HepG2 (cell line): ENCODE results near the gene DLG2. TPM values are rescaled to one million over a fixed set of nuclear protein-coding genes. Genes with fewer than 3 reads are reported as not detected.

ENCODE experiments used
- AGO2 ChIP-seq: fragments of 200-400 bp; formaldehyde crosslinking; optimal IDR thresholded peaks from 2 replicates; pipeline ENCODE3; 2017; ENCODE audit warnings: mild to moderate bottlenecking, low read depth, low read length, moderate library complexity
- BCL6 ChIP-seq: IDR thresholded peaks from 2 replicates; pipeline ENCODE4 v1.6.1; 2016; ENCODE audit warnings: missing genetic modification reagents, missing compliant biosample characterization
- DPF2 ChIP-seq: sonication (generic); formaldehyde crosslinking; IDR thresholded peaks from 2 replicates; pipeline ENCODE4 v1.4.0; 2020; ENCODE audit warnings: mild to moderate bottlenecking, low read depth, missing genetic modification reagents, borderline replicate concordance
- EED ChIP-seq: sonication (generic); formaldehyde crosslinking; IDR thresholded peaks from 2 replicates; pipeline ENCODE4 v1.5.0; 2020; ENCODE audit warnings: mild to moderate bottlenecking, missing genetic modification reagents
- FOSL2 ChIP-seq: sonication (generic); formaldehyde crosslinking; IDR thresholded peaks from 2 replicates; pipeline ENCODE4 v1.4.0; 2020; ENCODE audit warnings: missing genetic modification reagents
- HOXA9 ChIP-seq: sonication (generic); formaldehyde crosslinking; IDR thresholded peaks from 2 replicates; pipeline ENCODE4 v1.8.1; 2022; ENCODE audit warnings: missing genetic modification reagents, mild to moderate bottlenecking, moderate library complexity, borderline replicate concordance
- KDM3A ChIP-seq: IDR thresholded peaks from 2 replicates; pipeline ENCODE4 v1.6.1; 2018; ENCODE audit warnings: low read depth, missing compliant biosample characterization
- LCORL ChIP-seq, 2 experiments: fragments of 450-650 bp in 1 of 2; sonication (generic) in 1 of 2; formaldehyde crosslinking in 1 of 2; IDR thresholded peaks; 2 replicates each; pipeline versions ENCODE4 v1.5.0 to v1.6.1; 2017 to 2020; ENCODE audit warnings: antibody characterized with exemption in 1 of 2, missing genetic modification reagents in 1 of 2
- MED1 ChIP-seq: sonication (generic); formaldehyde crosslinking; IDR thresholded peaks from 2 replicates; pipeline ENCODE4 v1.4.0; 2020; ENCODE audit warnings: missing genetic modification reagents
- PAXIP1 ChIP-seq: sonication (generic); formaldehyde crosslinking; conservative IDR thresholded peaks from 2 replicates; pipeline ENCODE4 v1.4.0; 2020; ENCODE audit warnings: mild to moderate bottlenecking, missing genetic modification reagents, moderate library complexity
- RNF219 ChIP-seq: sonication (generic); formaldehyde crosslinking; IDR thresholded peaks from 2 replicates; pipeline ENCODE4 v1.5.0; 2020; ENCODE audit warnings: mild to moderate bottlenecking, missing genetic modification reagents
- SETDB1 ChIP-seq: sonication (generic); formaldehyde crosslinking; IDR thresholded peaks from 2 replicates; pipeline ENCODE4 v1.5.1; 2020; ENCODE audit warnings: missing genetic modification reagents, mild to moderate bottlenecking, borderline replicate concordance
- TOE1 ChIP-seq: sonication (generic); formaldehyde crosslinking; IDR thresholded peaks from 2 replicates; pipeline ENCODE4 v1.4.0; 2020; ENCODE audit warnings: mild to moderate bottlenecking, missing genetic modification reagents
- ZBED4 ChIP-seq: sonication (generic); formaldehyde crosslinking; IDR thresholded peaks from 2 replicates; pipeline ENCODE4 v1.4.0; 2020; ENCODE audit warnings: missing genetic modification reagents, borderline replicate concordance
- ZEB1 ChIP-seq: IDR thresholded peaks from 2 replicates; pipeline ENCODE4 v1.6.1; 2012; ENCODE audit warnings: mild to moderate bottlenecking, low read depth, inconsistent platforms; ENCODE audit not compliant: insufficient replicate concordance
- ZFP36L1 ChIP-seq: sonication (generic); formaldehyde crosslinking; IDR thresholded peaks from 2 replicates; pipeline ENCODE4 v1.8.0; 2022; ENCODE audit warnings: mild to moderate bottlenecking, missing genetic modification reagents, moderate library complexity
- ZNF20 ChIP-seq: sonication (generic); formaldehyde crosslinking; IDR thresholded peaks from 2 replicates; pipeline ENCODE4 v1.4.0; 2020; ENCODE audit warnings: mild to moderate bottlenecking, moderate library complexity, missing genetic modification reagents
- ZNF556 ChIP-seq: sonication (generic); formaldehyde crosslinking; IDR thresholded peaks from 2 replicates; pipeline ENCODE4 v1.4.0; 2020; ENCODE audit warnings: mild to moderate bottlenecking, missing genetic modification reagents, borderline replicate concordance
- ZNF660 ChIP-seq: sonication (generic); formaldehyde crosslinking; IDR thresholded peaks from 2 replicates; pipeline ENCODE4 v1.5.1; 2020; ENCODE audit warnings: mild to moderate bottlenecking, low read depth, missing genetic modification reagents, borderline replicate concordance
- polyA plus RNA-seq, 8 experiments: library from polyadenylated mRNA; depleted of rRNA in 3 of 8; stranded (reverse) in 7 of 8; unstranded in 1 of 8; fragments of >200 nt; fragmentation: Illumina TruSeq in 4 of 8; extraction: Trizol in 4 of 8; gene quantifications; 2 replicates each; pipeline versions ENCODE4 v1.2.1 to v1.2.3, GENCODE V29; 2011 to 2016; ENCODE audit warnings: low read depth in 4 of 8, missing spikeins in 1 of 8, mixed read lengths in 1 of 8; ENCODE audit not compliant: insufficient read depth in 1 of 8
- total RNA-seq, 5 experiments: library from RNA; depleted of rRNA; stranded (reverse); fragments of >200 nt; fragmentation: Illumina TruSeq; extraction: Trizol; gene quantifications; 2 replicates each; pipeline ENCODE4 v1.2.3, GENCODE V29; 2016; ENCODE audit warnings: low read depth in 1 of 5

The DLG2 gene
- total and polyA plus RNA-seq, 2 of the 13 experiments (the other 11 are each of a cell fraction or from before 2014, with no cell fraction given) = 0.46 to 1.0 TPM

- 0 out of 2 replicates have a peak, but pooled peaks have one; percentile 58 for TF ChIP-seq ZFP36L1 (CRISPR knock-in tag)
- TF ChIP-seq FOSL2 (CRISPR knock-in tag) = peak; percentile 72
- TF ChIP-seq LCORL (IDR thresholded peaks at IDR 0.05) = peak; percentile 75; the same call in 1 of the 2 replicates
- no peak for TF ChIP-seq LCORL (CRISPR knock-in tag; IDR thresholded peaks at IDR 0.05)
- no peak for TF ChIP-seq SETDB1 (CRISPR knock-in tag)
- no peak for TF ChIP-seq HOXA9 (CRISPR knock-in tag)
- TF ChIP-seq PAXIP1 (CRISPR knock-in tag) = 0 out of 2 replicates have a peak, but pooled peaks have one; percentile 27
- 0 out of 2 replicates have a peak, but pooled peaks have one; percentile 7 for TF ChIP-seq EED (CRISPR knock-in tag)
- TF ChIP-seq DPF2 (CRISPR knock-in tag) = no peak
- TF ChIP-seq TOE1 (CRISPR knock-in tag) = no peak
- TF ChIP-seq MED1 (CRISPR knock-in tag) = peak; percentile 43
- no peak for TF ChIP-seq RNF219 (CRISPR knock-in tag)
- no peak for TF ChIP-seq ZBED4 (CRISPR knock-in tag)
- peak; percentile 9; the same call in 1 of the 2 replicates for TF ChIP-seq BCL6 (CRISPR knock-in tag)
- TF ChIP-seq ZNF660 (CRISPR knock-in tag) = no peak
- no peak for TF ChIP-seq ZEB1
- 0 out of 2 replicates have a peak, but pooled peaks have one; percentile 83 for TF ChIP-seq ZNF20 (CRISPR knock-in tag)
- peak; percentile 96 for TF ChIP-seq AGO2
- TF ChIP-seq KDM3A (CRISPR knock-in tag) = peak; percentile 18; the same call in 1 of the 2 replicates
- peak; percentile 38; the same call in 1 of the 2 replicates for TF ChIP-seq ZNF556 (CRISPR knock-in tag)
Measured at GRCh38 chr11:85664615-85665481, 37.7 kb upstream of the DLG2 start, which contains the start of gene CREBZF (continued).
